GM12878 (cell line): ENCODE measurements around the gene MARF1. TPM values are rescaled to one million over a fixed set of nuclear protein-coding genes. Genes with fewer than 3 reads are reported as not detected.
"Not testable (repeated sequence)": the region's sequence is repeated elsewhere in the genome, so short reads cannot be mapped to it uniquely, and the experiment has no call there.

Source experiments
- ATAC-seq: fragments of 200-7000 bp; cut with Tn5 transposase; 3 replicates; pipeline ENCODE4 v1.9.1; 2020; ENCODE audit warnings: mild to moderate bottlenecking, moderate library complexity
- BruUV-seq: library from RNA; stranded (reverse); fragments of 400-500 nt; replicated peaks from 2 replicates; lab custom pipeline; 2021; lab: Mats Ljungman, UMichigan
- CTCF ChIA-PET: fragments of 300-600 bp; sonication (Branson Sonifier 250); formaldehyde crosslinking; extraction: SDS; loops from one replicate; lab custom pipeline; 2021; ENCODE audit warnings: inconsistent platforms; lab: Yijun Ruan, JAX
- POLR2A ChIA-PET: fragments of 350-600 bp; formaldehyde crosslinking; extraction: SDS; loops from one replicate; lab custom pipeline; 2021; ENCODE audit warnings: inconsistent platforms; lab: Charles Lee
- RAD21 ChIA-PET: fragments of 300-600 bp; sonication (Branson Sonifier 250); formaldehyde crosslinking; loops from one replicate; lab custom pipeline; 2023; ENCODE audit warnings: antibody characterized with exemption; ENCODE audit not compliant: unreplicated experiment; lab: Charles Lee
- SMC1A ChIA-PET: fragments of 300-600 bp; sonication (Branson Sonifier 250); formaldehyde crosslinking; loops from one replicate; lab custom pipeline; 2023; ENCODE audit not compliant: unreplicated experiment, uncharacterized antibody; lab: Charles Lee
- DNase-seq: peaks from one replicate; pipeline ENCODE4 v3.0.0-alpha.2; 2011; ENCODE audit warnings: low read depth, low spot score
- FAIRE-seq: peaks from 3 replicates; lab custom pipeline; 2011; peaks lifted over from hg19 to GRCh38; lab: Jason Lieb, UNC
- H2AFZ ChIP-seq: 2 replicates; pipeline ENCODE4 v1.6.0; 2011; ENCODE audit warnings: low read depth, low read length, control low read depth; ENCODE audit not compliant: control insufficient read depth
- H3K27ac ChIP-seq: 2 replicates; pipeline ENCODE4 v1.5.1; 2011; ENCODE audit warnings: control low read depth; ENCODE audit not compliant: control insufficient read depth, insufficient read depth
- H3K27me3 ChIP-seq, 2 experiments: replicated peaks in 1 of 2; 2 replicates each; pipeline versions ENCODE4 v1.6.0 to v1.6.1; 2011; ENCODE audit warnings: low read length in 1 of 2; ENCODE audit not compliant: control insufficient read depth in 2 of 2, insufficient read depth in 2 of 2
- H3K36me3 ChIP-seq, 2 experiments: 2 replicates each; pipeline ENCODE4 v1.5.1; 2011; ENCODE audit warnings: low read length in 1 of 2; ENCODE audit not compliant: control insufficient read depth in 2 of 2, insufficient read depth in 2 of 2
- H3K4me1 ChIP-seq: 2 replicates; pipeline ENCODE4 v1.6.1; 2011; ENCODE audit warnings: mild to moderate bottlenecking, low read length, moderate library complexity, mixed read lengths; ENCODE audit not compliant: control insufficient read depth, insufficient read depth
- H3K4me2 ChIP-seq: 2 replicates; pipeline ENCODE4 v1.6.0; 2011; ENCODE audit warnings: control low read depth; ENCODE audit not compliant: control insufficient read depth, insufficient read depth
- H3K4me3 ChIP-seq: fragments of 200-600 bp; sonication (generic); 2 replicates; pipeline ENCODE4 v1.5.1; 2016
- H3K79me2 ChIP-seq: 2 replicates; pipeline ENCODE4 v1.6.0; 2011; ENCODE audit warnings: low read length; ENCODE audit not compliant: control insufficient read depth, insufficient read depth
- H3K9ac ChIP-seq: 2 replicates; pipeline ENCODE4 v1.8.0; 2011; ENCODE audit warnings: low read length, control low read depth, mixed read lengths; ENCODE audit not compliant: control insufficient read depth, insufficient read depth
- H3K9me3 ChIP-seq: replicated peaks from 3 replicates; pipeline ENCODE4 v1.5.1; 2011; ENCODE audit warnings: mild to moderate bottlenecking, low read length; ENCODE audit not compliant: control insufficient read depth, insufficient read depth
- H4K20me1 ChIP-seq: 2 replicates; pipeline ENCODE4 v1.6.0; 2011; ENCODE audit not compliant: control insufficient read depth, insufficient read depth
- BACH1 ChIP-seq: fragments of 450-650 bp; IDR thresholded peaks from 2 replicates; pipeline ENCODE4 v1.6.1; 2017; ENCODE audit warnings: mild to moderate bottlenecking, borderline replicate concordance
- MEF2B ChIP-seq: fragments of 450-650 bp; IDR thresholded peaks from 2 replicates; pipeline ENCODE4 v1.6.1; 2018; ENCODE audit warnings: mild to moderate bottlenecking, moderate library complexity; ENCODE audit not compliant: partially characterized antibody, poor library complexity, severe bottlenecking
- WGBS: methylation state at CpG from one replicate; pipeline ENCODE4 v1.1.6; 2016; ENCODE audit warnings: low lambda C conversion rate; ENCODE audit not compliant: insufficient replicate concordance, insufficient coverage; ENCODE audit errors: missing lambda C conversion rate; 5-methylcytosine and 5-hydroxymethylcytosine counted together
- in situ Hi-C: fragments of 300-500 bp; cut with MboI; formaldehyde crosslinking; loops from 9 replicates; pipeline ENCODE4 v1.14.3; 2018; ENCODE audit warnings: mixed read lengths
- intact Hi-C: fragments of 100-400 bp; cut with micrococcal nuclease; formaldehyde crosslinking; loops from one replicate; pipeline ENCODE4 v1.14.2; 2022; ENCODE audit not compliant: unreplicated experiment
- polyA plus RNA-seq, 11 experiments: library from polyadenylated mRNA; depleted of rRNA in 4 of 11; unstranded in 6 of 11; stranded (reverse) in 5 of 11; fragments of >200 nt; fragmentation: Nextera tagmentation in 4 of 11; fragmentation: Illumina TruSeq in 1 of 11; extraction: Ambion mirVana in 4 of 11; extraction: Trizol in 1 of 11; gene quantifications; 1 replicate in 1 of 11; 2 replicates in 10 of 11; pipeline versions ENCODE4 v1.2.1 to v1.2.3, GENCODE V29; 2011 to 2016; ENCODE audit warnings: inconsistent platforms in 2 of 11, missing spikeins in 2 of 11, low read depth in 1 of 11
- total RNA-seq, 4 experiments: library from RNA; depleted of rRNA in 3 of 4; stranded (reverse); fragments of >200 nt in 3 of 4; fragmentation: Illumina TruSeq in 1 of 4; extraction: Trizol in 1 of 4; gene quantifications; 2 replicates each; pipeline versions ENCODE4 v1.2.1 to v1.2.3, GENCODE V29; 2013 to 2021

Gene MARF1
- total and polyA plus RNA-seq, 10 of the 15 experiments (the other 5 are each of a cell fraction or from before 2014, with no cell fraction given), result 4.5 to 40.1 (median 14.0) TPM

DNA sequence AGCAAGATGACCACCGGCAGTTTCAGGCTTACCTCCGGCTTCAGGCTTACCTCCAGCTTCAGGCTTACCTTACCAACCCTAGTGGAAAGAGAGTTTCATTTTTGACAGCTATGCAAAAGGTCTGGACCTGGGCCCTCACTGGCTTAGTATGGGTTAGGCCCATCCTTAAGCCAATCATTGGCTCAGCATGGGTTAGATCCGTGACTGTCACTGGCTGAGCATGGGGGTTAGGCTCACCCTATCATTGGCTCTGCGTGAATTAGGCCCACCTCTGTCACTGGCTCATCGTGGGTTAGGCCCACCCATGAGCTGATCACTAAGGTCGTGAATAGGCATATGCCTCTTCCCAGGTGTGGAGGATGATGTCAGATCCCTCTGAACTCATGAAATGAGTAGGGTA lies 15.2 kb upstream of the MARF1 start:
- no peaks in the 10 kb centered on the region for H3K9me3 ChIP-seq
- peaks cover 84% of the 10 kb centered on the region for H3K79me2 ChIP-seq
- SMC1A ChIA-PET, result interaction anchor here (1.0 to 4.1 kb wide), 2 partner anchors 14 to 20 kb away, joined by 4 to 43 read pairs; partner anchors contain the start of gene MARF1
- H4K20me1 ChIP-seq, result peaks cover 3% of the 10 kb centered on the region; the same call in 1 of the 2 replicates
- DNase-seq (no peak), FAIRE-seq (no peak), ATAC-seq (peak; percentile 84)
- CTCF ChIA-PET, result interaction anchor here (0.7 to 1.4 kb wide), 3 partner anchors 15 to 48 kb away, joined by 3 to 7 read pairs (median 3); partner anchors contain the start of gene MARF1
- TF ChIP-seq BACH1, result no peak
- TF ChIP-seq MEF2B, result peak; percentile 40
- BruUV-seq, result no TSS peak
- H3K9ac ChIP-seq, result no peak overlapping the region
- POLR2A ChIA-PET, result interaction anchor here (0.5 to 1.5 kb wide), 3 partner anchors 12 to 166 kb away, joined by 3 to 11 read pairs (median 3); no protein-coding TSS in a partner anchor
- H3K27ac ChIP-seq, result no peak overlapping the region
- H3K4me3 ChIP-seq, result no peak overlapping the region
- intact Hi-C loops (no loop called here), in situ Hi-C loops (no loop called here)
- peaks cover 20% of the 10 kb centered on the region for H3K4me1 ChIP-seq
- WGBS, result 38% methylated on average over 6 of the region's 6 CpGs
- RAD21 ChIA-PET, result interaction anchor here (0.7 to 1.8 kb wide), 5 partner anchors 7 to 26 kb away, joined by 3 to 5 read pairs (median 3); partner anchors contain the start of gene MARF1
- no peak overlapping the region for H2AFZ ChIP-seq
- H3K4me2 ChIP-seq, result peak overlapping the region; percentile 47
- no peaks in the 10 kb centered on the region for H3K27me3 ChIP-seq
- peaks cover 7 to 14% of the 10 kb centered on the region in 2 experiments; a peak in 3 of 4 replicates for H3K36me3 ChIP-seq

DNA sequence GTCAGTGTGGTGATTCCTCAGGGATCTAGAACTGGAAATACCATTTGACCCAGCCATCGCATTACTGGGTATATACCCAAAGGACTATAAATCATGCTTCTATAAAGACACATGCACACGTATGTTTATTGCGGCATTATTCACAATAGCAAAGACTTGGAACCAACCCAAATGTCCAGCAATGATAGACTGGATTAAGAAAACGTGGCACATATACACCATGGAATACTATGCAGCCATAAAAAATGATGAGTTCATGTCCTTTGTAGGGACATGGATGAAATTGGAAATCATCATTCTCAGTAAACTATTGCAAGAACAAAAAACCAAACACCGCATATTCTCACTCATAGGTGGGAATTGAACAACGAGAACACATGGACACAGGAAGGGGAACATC lies 12.6 kb upstream of the MARF1 start:
- H4K20me1 ChIP-seq, in situ Hi-C loops: not testable (repeated sequence)

More for the DNA sequence above, 12.6 kb upstream of the MARF1 start:
- intact Hi-C loops, POLR2A ChIA-PET, SMC1A ChIA-PET, H3K27me3 ChIP-seq, FAIRE-seq, H3K27ac ChIP-seq, H3K4me2 ChIP-seq, CTCF ChIA-PET, H3K4me3 ChIP-seq, ATAC-seq, DNase-seq, H3K9ac ChIP-seq, RAD21 ChIA-PET, H2AFZ ChIP-seq, H3K9me3 ChIP-seq: not testable (repeated sequence)
- BruUV-seq, result TSS peak; percentile 28
- Histone ChIP-seq H3K79me2 (peaks cover 91% of the 10 kb centered on the region), H3K4me1 (peaks cover 29% of the 10 kb centered on the region), H3K36me3 (peaks cover 0 to 20% of the 10 kb centered on the region in 2 experiments; a peak in 3 of 4 replicates)
- 98% methylated on average over 3 of the region's 6 CpGs for WGBS
